ENCODE measurements around the gene FOXQ1. TPM values are rescaled to one million over a fixed set of nuclear protein-coding genes. Genes with fewer than 3 reads are reported as not detected.

The FOXQ1 gene
- total and polyA plus RNA-seq, 10 of the 15 experiments (the other 5 are each of a cell fraction or from before 2014, with no cell fraction given) = 0.08 TPM; not detected in 9

DNA sequence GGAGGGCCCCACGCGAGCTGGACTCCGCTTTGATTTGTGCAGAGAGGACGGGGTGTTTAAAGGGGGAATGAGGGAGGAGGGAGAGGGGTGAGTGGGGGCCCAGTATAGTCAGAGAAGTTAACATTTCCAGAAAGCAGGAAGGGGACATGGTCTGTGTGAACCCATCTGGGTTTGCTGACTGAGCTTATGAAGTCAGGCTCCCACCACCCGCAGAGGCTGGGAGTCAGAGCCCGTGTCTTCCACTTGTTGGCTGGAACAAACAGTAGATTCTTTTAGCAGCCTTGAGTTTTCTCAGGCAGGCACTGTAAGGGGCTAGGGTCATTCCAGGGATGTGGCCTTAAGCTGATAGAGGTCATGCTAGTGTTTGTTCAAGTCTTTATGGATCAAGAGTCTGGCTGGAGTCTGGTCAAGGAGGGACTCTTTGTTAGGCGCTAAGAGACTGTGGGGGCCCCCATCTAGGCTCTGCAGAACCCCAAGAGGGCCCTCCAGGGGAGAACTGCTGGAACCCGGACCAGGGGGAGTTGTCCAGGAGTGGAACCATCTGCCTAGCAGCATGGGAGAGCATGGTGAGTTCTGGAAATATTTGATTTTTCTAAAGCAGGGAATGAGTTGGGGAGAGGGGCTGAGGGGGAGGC is 31.1 kb upstream of the FOXQ1 start:
- Histone ChIP-seq H3K36me3 (ENCODE audit: control insufficient read depth in 2 of 2, insufficient read depth in 2 of 2, low read length in 1 of 2) (no peaks in the 10 kb centered on the region), H3K27ac (ENCODE audit: control insufficient read depth, insufficient read depth) (no peak overlapping the region), H3K4me2 (ENCODE audit: control insufficient read depth, insufficient read depth) (no peak overlapping the region), H3K4me1 (ENCODE audit: control insufficient read depth, insufficient read depth, low read length) (no peaks in the 10 kb centered on the region), H3K27me3 (replicated peaks in 1 of 2; ENCODE audit: control insufficient read depth in 2 of 2, insufficient read depth in 2 of 2, low read length in 1 of 2) (no peaks in the 10 kb centered on the region; a peak in 2 of 4 replicates), H3K4me3 (no peak overlapping the region), H3K9me3 (replicated peaks; ENCODE audit: control insufficient read depth, insufficient read depth, low read length) (no peaks in the 10 kb centered on the region), H2AFZ (ENCODE audit: control insufficient read depth, low read depth, low read length) (no peak overlapping the region), H3K9ac (ENCODE audit: control insufficient read depth, insufficient read depth, low read length) (no peak overlapping the region), H4K20me1 (ENCODE audit: control insufficient read depth, insufficient read depth) (no peaks in the 10 kb centered on the region), H3K79me2 (ENCODE audit: control insufficient read depth, insufficient read depth, low read length) (no peaks in the 10 kb centered on the region)
- no peak for DNase-seq (ENCODE audit: low read depth, low spot score)
- ChIA-PET RAD21 (ENCODE audit: unreplicated experiment) (no interaction called here), POLR2A (no interaction called here), SMC1A (ENCODE audit: uncharacterized antibody, unreplicated experiment) (interaction anchor here (0.8 kb wide), 1 partner anchor 10 kb away, joined by 3 read pairs; no protein-coding TSS in a partner anchor), CTCF (no interaction called here)
- in situ Hi-C loops (cut with MboI) (no loop called here), intact Hi-C loops (cut with micrococcal nuclease; ENCODE audit: unreplicated experiment) (no loop called here)
- WGBS (ENCODE audit: insufficient coverage, insufficient replicate concordance, low lambda C conversion rate, missing lambda C conversion rate) = 47% methylated on average over 8 of the region's 8 CpGs
- BruUV-seq (replicated peaks) = no TSS peak
- ATAC-seq = no peak
- no peak for FAIRE-seq
- TF ChIP-seq, protein P1, sequence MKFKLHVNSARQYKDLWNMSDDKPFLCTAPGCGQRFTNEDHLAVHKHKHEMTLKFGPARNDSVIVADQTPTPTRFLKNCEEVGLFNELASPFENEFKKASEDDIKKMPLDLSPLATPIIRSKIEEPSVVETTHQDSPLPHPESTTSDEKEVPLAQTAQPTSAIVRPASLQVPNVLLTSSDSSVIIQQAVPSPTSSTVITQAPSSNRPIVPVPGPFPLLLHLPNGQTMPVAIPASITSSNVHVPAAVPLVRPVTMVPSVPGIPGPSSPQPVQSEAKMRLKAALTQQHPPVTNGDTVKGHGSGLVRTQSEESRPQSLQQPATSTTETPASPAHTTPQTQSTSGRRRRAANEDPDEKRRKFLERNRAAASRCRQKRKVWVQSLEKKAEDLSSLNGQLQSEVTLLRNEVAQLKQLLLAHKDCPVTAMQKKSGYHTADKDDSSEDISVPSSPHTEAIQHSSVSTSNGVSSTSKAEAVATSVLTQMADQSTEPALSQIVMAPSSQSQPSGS (IDR thresholded peaks at IDR 0.05; ENCODE audit: low read length) = no peak
- TF ChIP-seq SIX5 (IDR thresholded peaks at IDR 0.05; ENCODE audit: low read depth, low read length, severe bottlenecking) = no peak

DNA sequence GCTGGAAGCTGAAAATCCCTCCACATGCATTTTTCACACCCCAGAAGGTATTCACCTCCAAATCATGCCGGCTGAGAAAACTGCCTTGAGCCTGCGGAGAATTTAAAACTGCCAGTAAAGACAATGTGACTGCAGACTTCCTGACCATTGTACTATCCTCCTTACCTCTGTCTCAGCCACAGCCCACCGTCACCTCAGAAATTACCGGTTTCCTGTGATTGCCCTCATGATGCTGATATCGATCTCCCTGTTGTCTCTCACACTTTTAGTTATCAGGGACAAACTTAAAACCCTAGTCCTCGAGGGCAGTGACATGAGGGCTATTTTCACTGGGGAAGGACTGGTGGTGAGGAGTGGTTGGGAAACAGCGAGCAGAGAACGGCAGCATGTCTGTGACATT is 30.2 kb upstream of the FOXQ1 start:
- Histone ChIP-seq H2AFZ (ENCODE audit: control insufficient read depth, low read depth, low read length) (no peak overlapping the region), H3K4me3 (no peak overlapping the region), H3K4me1 (ENCODE audit: control insufficient read depth, insufficient read depth, low read length) (no peaks in the 10 kb centered on the region), H3K36me3 (ENCODE audit: control insufficient read depth in 2 of 2, insufficient read depth in 2 of 2, low read length in 1 of 2) (no peaks in the 10 kb centered on the region), H3K27ac (ENCODE audit: control insufficient read depth, insufficient read depth) (no peak overlapping the region), H3K9ac (ENCODE audit: control insufficient read depth, insufficient read depth, low read length) (no peak overlapping the region), H3K9me3 (replicated peaks; ENCODE audit: control insufficient read depth, insufficient read depth, low read length) (no peaks in the 10 kb centered on the region), H3K27me3 (replicated peaks in 1 of 2; ENCODE audit: control insufficient read depth in 2 of 2, insufficient read depth in 2 of 2, low read length in 1 of 2) (no peaks in the 10 kb centered on the region; a peak in 2 of 4 replicates), H4K20me1 (ENCODE audit: control insufficient read depth, insufficient read depth) (no peaks in the 10 kb centered on the region), H3K4me2 (ENCODE audit: control insufficient read depth, insufficient read depth) (no peak overlapping the region), H3K79me2 (ENCODE audit: control insufficient read depth, insufficient read depth, low read length) (no peaks in the 10 kb centered on the region)
- intact Hi-C loops (cut with micrococcal nuclease; ENCODE audit: unreplicated experiment) = no loop called here
- SMC1A ChIA-PET (ENCODE audit: uncharacterized antibody, unreplicated experiment) = no interaction called here
- BruUV-seq (replicated peaks) = no TSS peak
- 46% methylated on average over 8 of the region's 8 CpGs for WGBS (ENCODE audit: insufficient coverage, insufficient replicate concordance, low lambda C conversion rate, missing lambda C conversion rate)
- in situ Hi-C loops (cut with MboI) = no loop called here
- CTCF ChIA-PET = no interaction called here
- POLR2A ChIA-PET = no interaction called here
- ATAC-seq = no peak
- RAD21 ChIA-PET (ENCODE audit: unreplicated experiment) = no interaction called here
- FAIRE-seq = no peak
- DNase-seq (ENCODE audit: low read depth, low spot score) = no peak
- TF ChIP-seq POLR2AphosphoS2 (IDR thresholded peaks at IDR 0.05; ENCODE audit: low read depth, low read length) = no peak
- no peak for TF ChIP-seq ZZZ3 (IDR thresholded peaks at IDR 0.05; ENCODE audit: control insufficient read depth, insufficient read length, low read depth)
- no peak for TF ChIP-seq BCL11A (IDR thresholded peaks at IDR 0.05; ENCODE audit: low read depth, low read length)
- TF ChIP-seq EZH2 (IDR thresholded peaks at IDR 0.05; ENCODE audit: borderline replicate concordance, control insufficient read depth, low read depth, low read length) = no peak
- TF ChIP-seq SIN3A (IDR thresholded peaks at IDR 0.05; ENCODE audit: low read depth, low read length) = no peak
- no peak for TF ChIP-seq ESRRA (IDR thresholded peaks at IDR 0.05; ENCODE audit: low read length)
- TF ChIP-seq ZNF274 (IDR thresholded peaks at IDR 0.05; ENCODE audit: insufficient read depth, insufficient read length) = no peak
- TF ChIP-seq, protein P2, sequence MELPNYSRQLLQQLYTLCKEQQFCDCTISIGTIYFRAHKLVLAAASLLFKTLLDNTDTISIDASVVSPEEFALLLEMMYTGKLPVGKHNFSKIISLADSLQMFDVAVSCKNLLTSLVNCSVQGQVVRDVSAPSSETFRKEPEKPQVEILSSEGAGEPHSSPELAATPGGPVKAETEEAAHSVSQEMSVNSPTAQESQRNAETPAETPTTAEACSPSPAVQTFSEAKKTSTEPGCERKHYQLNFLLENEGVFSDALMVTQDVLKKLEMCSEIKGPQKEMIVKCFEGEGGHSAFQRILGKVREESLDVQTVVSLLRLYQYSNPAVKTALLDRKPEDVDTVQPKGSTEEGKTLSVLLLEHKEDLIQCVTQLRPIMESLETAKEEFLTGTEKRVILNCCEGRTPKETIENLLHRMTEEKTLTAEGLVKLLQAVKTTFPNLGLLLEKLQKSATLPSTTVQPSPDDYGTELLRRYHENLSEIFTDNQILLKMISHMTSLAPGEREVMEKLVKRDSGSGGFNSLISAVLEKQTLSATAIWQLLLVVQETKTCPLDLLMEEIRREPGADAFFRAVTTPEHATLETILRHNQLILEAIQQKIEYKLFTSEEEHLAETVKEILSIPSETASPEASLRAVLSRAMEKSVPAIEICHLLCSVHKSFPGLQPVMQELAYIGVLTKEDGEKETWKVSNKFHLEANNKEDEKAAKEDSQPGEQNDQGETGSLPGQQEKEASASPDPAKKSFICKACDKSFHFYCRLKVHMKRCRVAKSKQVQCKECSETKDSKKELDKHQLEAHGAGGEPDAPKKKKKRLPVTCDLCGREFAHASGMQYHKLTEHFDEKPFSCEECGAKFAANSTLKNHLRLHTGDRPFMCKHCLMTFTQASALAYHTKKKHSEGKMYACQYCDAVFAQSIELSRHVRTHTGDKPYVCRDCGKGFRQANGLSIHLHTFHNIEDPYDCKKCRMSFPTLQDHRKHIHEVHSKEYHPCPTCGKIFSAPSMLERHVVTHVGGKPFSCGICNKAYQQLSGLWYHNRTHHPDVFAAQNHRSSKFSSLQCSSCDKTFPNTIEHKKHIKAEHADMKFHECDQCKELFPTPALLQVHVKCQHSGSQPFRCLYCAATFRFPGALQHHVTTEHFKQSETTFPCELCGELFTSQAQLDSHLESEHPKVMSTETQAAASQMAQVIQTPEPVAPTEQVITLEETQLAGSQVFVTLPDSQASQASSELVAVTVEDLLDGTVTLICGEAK (IDR thresholded peaks at IDR 0.05; ENCODE audit: borderline replicate concordance) = no peak
- TF ChIP-seq TARDBP (IDR thresholded peaks at IDR 0.05; ENCODE audit: borderline replicate concordance) = no peak
- TF ChIP-seq SREBF2 (IDR thresholded peaks at IDR 0.05; ENCODE audit: low read length) = no peak
- TF ChIP-seq SIX5 (IDR thresholded peaks at IDR 0.05; ENCODE audit: low read depth, low read length, severe bottlenecking) = no peak
- no peak for TF ChIP-seq TAF1 (IDR thresholded peaks at IDR 0.05; ENCODE audit: borderline replicate concordance, low read depth, low read length)
